GM21528 (cell line): ENCODE data around the gene PLSCR4.

Source experiments
- ATAC-seq: cut with Tn5 transposase; IDR thresholded peaks from one replicate; pipeline ENCODE4 v1.9.1; 2021; ENCODE audit warnings: mild to moderate bottlenecking, moderate library complexity; ENCODE audit not compliant: unreplicated experiment, low FRiP score

Gene PLSCR4

DNA sequence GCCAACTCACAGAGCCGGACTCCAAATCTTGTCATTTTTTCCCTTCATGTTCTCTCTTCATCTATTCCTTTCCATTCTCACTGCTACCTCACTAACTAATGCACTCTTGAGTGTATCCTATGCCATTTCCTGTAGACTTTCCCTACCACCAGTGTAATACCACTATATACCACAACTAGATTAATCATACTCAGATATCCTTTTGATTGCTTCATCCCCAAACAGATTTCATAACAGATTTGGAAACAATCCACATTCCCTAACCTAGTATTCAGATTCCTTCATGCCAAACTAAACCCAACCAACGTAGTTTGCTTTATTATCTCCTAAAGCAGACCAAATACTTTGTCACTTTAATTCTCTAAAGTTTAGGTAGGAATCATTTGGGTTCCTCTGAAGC is 87.3 kb downstream of the PLSCR4 start:
- ATAC-seq = no peak

GRCh38 chr3:146162561-146162960 is 88.3 kb downstream of the PLSCR4 start:
- no peak for ATAC-seq

DNA sequence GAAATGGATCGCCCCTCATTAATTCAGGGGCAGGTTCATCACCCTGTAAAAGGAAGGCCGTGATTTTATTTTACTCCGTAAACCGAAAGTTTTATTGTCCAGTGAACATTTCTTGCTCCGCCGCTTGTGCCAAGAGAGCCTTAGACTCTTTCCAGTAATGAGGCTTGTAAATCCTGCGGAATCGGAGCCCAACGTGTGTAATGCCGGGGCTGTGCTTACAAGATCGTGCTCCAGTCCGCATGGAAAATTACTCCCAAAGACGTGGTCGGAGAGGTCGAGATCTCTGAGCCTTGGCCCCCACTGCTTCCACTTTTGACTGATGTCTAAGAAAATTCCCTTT is 89.3 kb downstream of the PLSCR4 start:
- ATAC-seq = no peak

DNA sequence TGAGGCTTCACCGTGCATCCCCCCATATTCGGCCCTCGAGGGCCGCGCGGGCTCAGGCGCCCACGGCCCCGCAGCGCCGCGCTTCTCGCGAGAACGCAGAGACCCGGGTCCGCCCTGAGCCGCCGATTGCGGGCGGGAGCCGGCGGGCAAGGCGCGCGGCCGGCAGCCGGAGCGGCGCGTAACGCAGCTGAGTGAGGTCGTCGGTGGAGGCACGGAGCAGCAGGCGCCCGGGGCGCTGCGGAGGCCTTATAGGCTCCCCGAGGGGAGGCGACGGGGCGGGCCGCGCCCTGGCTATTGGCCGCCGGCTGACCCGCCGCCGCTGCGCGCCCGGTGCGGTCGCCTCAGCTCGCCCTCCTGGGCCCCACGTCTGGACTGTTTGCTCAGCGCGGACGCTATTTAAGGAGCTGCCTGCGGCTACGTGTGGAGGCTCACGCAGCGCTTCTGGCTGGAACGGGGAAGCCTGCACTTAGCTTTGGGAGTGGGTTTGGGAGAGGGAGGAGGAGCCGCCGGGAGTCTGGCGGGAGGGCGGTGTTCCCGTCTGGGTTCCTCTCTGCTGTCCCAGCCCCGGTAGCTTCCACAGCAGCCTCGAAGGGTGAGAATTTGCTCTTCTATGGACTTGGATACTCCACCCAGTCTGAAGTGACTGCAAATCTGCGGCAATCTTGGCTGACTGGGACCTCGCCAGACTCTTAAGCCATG is 89.8 kb downstream of the PLSCR4 start, which contains the start of gene PLOD2:
PLOD2 (minus strand) TSS at position 221 of the 699 bp plus-strand sequence; CDS start at position 26, 195 bp downstream.
- ATAC-seq = peak; percentile 43

GRCh38 chr3:146160321-146160963 is 90.5 kb downstream of the PLSCR4 start:
- peak; percentile 32 for ATAC-seq

DNA sequence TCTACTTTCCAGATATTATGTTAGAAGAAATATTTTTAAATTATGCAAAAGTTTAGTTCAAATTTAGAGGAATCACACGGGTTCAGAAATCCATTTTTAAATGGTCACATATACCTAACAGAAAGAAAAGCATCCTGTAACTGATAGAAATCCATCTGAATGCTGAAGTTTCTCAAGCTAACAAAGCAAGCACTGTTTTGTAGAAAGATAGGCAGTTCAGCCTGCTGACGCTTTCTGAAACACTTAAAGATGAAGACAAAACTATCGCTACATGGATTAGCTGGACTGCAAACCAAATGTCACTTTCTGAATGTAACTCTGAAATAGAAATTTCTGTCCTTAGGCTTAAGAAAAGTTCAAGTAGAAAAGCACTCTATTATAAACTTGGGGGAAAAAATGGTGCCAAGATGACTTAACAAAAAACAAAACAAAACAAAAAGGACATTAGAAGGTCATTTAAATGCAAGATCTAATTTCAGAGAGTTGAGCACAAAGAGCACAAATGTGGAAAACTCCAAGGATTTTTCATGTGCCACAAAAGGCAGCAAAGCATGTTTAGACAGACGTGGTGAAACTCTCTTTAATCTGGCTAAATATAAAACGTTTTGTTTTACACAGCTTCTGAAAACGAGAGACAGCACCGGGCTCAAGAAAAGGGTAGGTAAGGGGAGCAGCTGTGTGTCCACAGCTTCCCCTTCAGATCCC is 91.1 kb downstream of the PLSCR4 start:
- no peak for ATAC-seq

- ATAC-seq = no peak
These were observed 91.9 kb downstream of the PLSCR4 start for GRCh38 chr3:146159037-146159436.

DNA sequence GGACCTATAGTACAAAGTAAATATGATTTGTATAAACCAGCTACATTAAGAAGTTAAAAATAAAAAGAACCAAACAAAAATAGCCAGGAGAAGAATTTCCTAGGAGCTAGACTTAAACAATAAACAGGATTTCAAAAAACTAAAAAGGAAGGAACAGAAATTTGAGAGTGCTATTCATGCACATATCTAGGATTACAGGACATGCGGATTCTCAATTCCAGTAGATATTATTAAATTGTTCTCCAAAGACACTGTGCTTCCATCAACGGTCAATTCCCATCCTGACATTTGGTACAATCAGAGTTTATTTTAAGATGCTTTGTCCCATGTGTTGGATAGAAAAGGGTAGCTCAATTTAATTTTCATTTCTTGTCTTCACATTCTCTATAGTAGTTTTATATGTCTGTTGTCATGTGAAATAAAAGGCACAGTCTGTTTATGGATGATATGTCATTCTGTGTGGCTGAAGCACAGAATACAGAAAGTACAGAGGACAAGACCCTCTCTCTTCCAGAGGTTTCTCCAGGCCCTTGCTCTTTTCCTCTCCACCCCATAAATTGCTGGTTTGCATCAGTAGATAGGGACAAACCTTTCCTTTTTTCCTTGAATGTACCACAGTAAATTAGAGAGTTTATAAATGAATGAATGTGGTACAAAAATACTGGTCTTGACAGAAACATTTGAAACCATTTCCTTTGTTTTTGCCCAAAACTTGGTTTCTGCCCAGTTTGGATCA is 93.4 kb downstream of the PLSCR4 start:
- no peak for ATAC-seq

GRCh38 chr3:146156666-146157314 is 94.1 kb downstream of the PLSCR4 start:
- ATAC-seq = no peak

GRCh38 chr3:146156095-146156494 is 94.8 kb downstream of the PLSCR4 start:
- no peak for ATAC-seq

DNA sequence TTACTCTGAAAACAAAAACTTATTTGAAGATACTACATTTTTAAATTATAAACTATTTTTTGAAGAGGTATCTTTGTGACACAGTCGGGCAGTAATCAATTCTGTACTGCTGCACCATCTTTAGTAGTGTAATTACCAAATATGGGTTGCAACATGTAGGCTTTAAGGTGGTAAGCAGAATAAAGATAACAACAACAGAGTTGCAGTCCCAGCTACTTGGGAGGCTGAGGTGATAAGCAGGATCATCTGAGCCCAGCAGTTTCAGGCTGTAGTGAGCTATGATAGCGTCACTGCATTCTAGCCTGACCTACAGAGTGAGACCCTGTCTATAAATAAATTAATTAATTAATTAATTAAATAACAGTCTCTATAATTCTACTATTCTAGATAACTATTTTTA is 95.9 kb downstream of the PLSCR4 start:
- ATAC-seq = no peak

DNA sequence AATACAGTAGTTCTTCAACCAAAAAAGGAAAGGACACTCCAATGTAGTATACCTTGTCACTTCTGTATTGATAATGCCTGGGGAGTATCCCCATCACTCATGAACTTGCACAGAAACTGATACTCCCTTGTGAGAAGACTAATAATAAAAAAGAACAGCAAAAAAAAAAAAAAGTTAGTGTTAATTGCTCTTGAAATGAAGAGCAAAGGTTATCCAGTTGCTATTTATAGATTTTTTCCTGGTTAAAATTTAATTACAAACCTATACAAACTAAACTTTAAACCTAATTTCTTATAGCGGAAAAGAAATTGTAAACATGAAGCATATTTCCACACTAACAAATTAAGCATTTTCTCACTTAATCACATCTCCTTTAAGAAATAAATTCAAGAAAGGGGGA is 96.6 kb downstream of the PLSCR4 start:
- ATAC-seq = no peak

DNA sequence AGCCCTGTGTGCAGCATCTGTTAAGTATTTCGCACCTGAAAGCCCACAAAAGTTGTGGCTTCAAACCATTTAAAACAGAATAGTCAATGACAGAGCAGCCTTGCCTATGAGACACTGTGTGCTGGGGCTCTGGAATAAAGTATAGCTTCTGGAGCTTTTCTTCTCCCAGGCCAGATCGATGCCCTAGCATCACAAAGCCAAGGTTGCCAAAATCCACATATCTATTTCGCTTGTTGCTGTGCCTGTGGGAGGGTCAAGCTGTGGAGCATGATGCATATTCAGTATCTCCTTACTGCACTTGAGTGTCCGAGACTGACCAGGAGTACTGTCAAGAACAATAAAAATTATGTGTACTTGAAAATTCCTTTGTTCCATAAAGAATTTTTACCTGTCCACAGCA is 97.5 kb downstream of the PLSCR4 start:
- no peak for ATAC-seq

- ATAC-seq = no peak
These were observed 98.1 kb downstream of the PLSCR4 start for GRCh38 chr3:146152834-146153233.

- ATAC-seq = no peak
These were observed 102.4 kb downstream of the PLSCR4 start for GRCh38 chr3:146148468-146148931.

GRCh38 chr3:146145642-146146041 is 105.3 kb downstream of the PLSCR4 start:
- ATAC-seq = no peak

GRCh38 chr3:146142757-146143156 is 108.1 kb downstream of the PLSCR4 start:
- ATAC-seq = no peak
